Esophagus muscularis mucosa (tissue), 4 donors: ENCODE data around the gene REC8.

Experiments
- CTCF ChIP-seq, 3 experiments: fragments of 200-600 bp in 2 of 3; fragments of 450-650 bp in 1 of 3; sonication (generic) in 2 of 3; IDR thresholded peaks; one replicate each; pipeline ENCODE4 v1.5.1; 2017 to 2019; ENCODE audit warnings: antibody characterized with exemption in 3 of 3, mild to moderate bottlenecking in 2 of 3, moderate library complexity in 1 of 3
- EP300 ChIP-seq: sonication (generic); formaldehyde crosslinking; IDR thresholded peaks from one replicate; pipeline ENCODE4 v1.6.1; 2017; ENCODE audit warnings: antibody characterized with exemption
- POLR2A ChIP-seq: fragments of 450-650 bp; IDR thresholded peaks from one replicate; pipeline ENCODE4 v1.6.1; 2017; ENCODE audit warnings: antibody characterized with exemption, moderate library complexity, mild to moderate bottlenecking, low read depth
- POLR2AphosphoS5 ChIP-seq, 2 donors: sonication (generic); formaldehyde crosslinking; IDR thresholded peaks; one replicate each; pipeline ENCODE4 v1.6.1; 2017; ENCODE audit warnings: antibody characterized with exemption in 2 of 2

- TF ChIP-seq EP300: no peak
- no peak for TF ChIP-seq POLR2AphosphoS5 (IDR thresholded peaks at IDR 0.05)
- no peak for TF ChIP-seq POLR2A
- TF ChIP-seq CTCF (IDR thresholded peaks at IDR 0.05): no peak
Measured at GRCh38 chr14:24219521-24219920, 47.6 kb downstream of the REC8 start.
